Kidney capillary endothelial cell (primary cell): ENCODE measurements around the gene PNRC1.
"Not testable (repeated sequence)": the region's sequence is repeated elsewhere in the genome, so short reads cannot be mapped to it uniquely, and the experiment has no call there.

ENCODE experiments used
- DNase-seq: peaks from one replicate; pipeline ENCODE4 v3.0.0-alpha.2; 2018; ENCODE audit warnings: low spot score

PNRC1 gene

GRCh38 chr6:89059227-89059626 is 21.3 kb upstream of the PNRC1 start:
- DNase-seq: no peak

GRCh38 chr6:89063881-89064280 is 16.7 kb upstream of the PNRC1 start:
- no peak for DNase-seq

GRCh38 chr6:89064931-89065330 is 15.6 kb upstream of the PNRC1 start:
- DNase-seq: not testable (repeated sequence)

- DNase-seq: not testable (repeated sequence)
These were observed 14.4 kb upstream of the PNRC1 start for GRCh38 chr6:89066121-89066520.

GRCh38 chr6:89066940-89067646 is 13.5 kb upstream of the PNRC1 start:
- DNase-seq: no peak

GRCh38 chr6:89067796-89068195 is 12.8 kb upstream of the PNRC1 start:
- no peak for DNase-seq

- no peak for DNase-seq
These were observed 11.9 kb upstream of the PNRC1 start for GRCh38 chr6:89068695-89069094.

GRCh38 chr6:89069536-89070163 is 10.9 kb upstream of the PNRC1 start:
- no peak for DNase-seq

GRCh38 chr6:89071036-89071435 is 9.5 kb upstream of the PNRC1 start:
- no peak for DNase-seq

GRCh38 chr6:89073014-89073620 is 7.4 kb upstream of the PNRC1 start:
- DNase-seq: no peak

GRCh38 chr6:89073840-89074239 is 6.7 kb upstream of the PNRC1 start:
- no peak for DNase-seq

- DNase-seq: peak; percentile 70
These were observed 878 bp upstream of the PNRC1 start for GRCh38 chr6:89079511-89080234.

GRCh38 chr6:89081129-89081422 is 525 bp downstream of the PNRC1 start:
- DNase-seq: no peak

- DNase-seq: peak; percentile 95
These were observed 1.1 kb downstream of the PNRC1 start for GRCh38 chr6:89081423-89082322.

GRCh38 chr6:89082486-89082891 is 1.9 kb downstream of the PNRC1 start:
- DNase-seq: peak; percentile 8

- DNase-seq: no peak
These were observed 4.0 kb downstream of the PNRC1 start for GRCh38 chr6:89084542-89084941.

GRCh38 chr6:89084954-89085353 is 4.4 kb downstream of the PNRC1 start:
- DNase-seq: no peak

GRCh38 chr6:89085409-89086205 is 5.1 kb downstream of the PNRC1 start:
- DNase-seq: no peak

GRCh38 chr6:89087881-89088280 is 7.3 kb downstream of the PNRC1 start:
- no peak for DNase-seq

GRCh38 chr6:89098461-89098860 is 17.9 kb downstream of the PNRC1 start:
- DNase-seq: no peak

- no peak for DNase-seq
These were observed 19.6 kb downstream of the PNRC1 start for GRCh38 chr6:89100114-89100513.
